ENCODE data around the gene UNC119B. TPM values are rescaled to one million over a fixed set of nuclear protein-coding genes. Genes with fewer than 3 reads are reported as not detected.
A peak's percentile ranks its signal among the peaks of the same experiment; 100 is the strongest.
"Not testable (repeated sequence)": the region's sequence is repeated elsewhere in the genome, so short reads cannot be mapped to it uniquely, and the experiment has no call there.

The UNC119B gene
- total RNA-seq, 1 donor from 2014 or later = 80.0 TPM

DNA sequence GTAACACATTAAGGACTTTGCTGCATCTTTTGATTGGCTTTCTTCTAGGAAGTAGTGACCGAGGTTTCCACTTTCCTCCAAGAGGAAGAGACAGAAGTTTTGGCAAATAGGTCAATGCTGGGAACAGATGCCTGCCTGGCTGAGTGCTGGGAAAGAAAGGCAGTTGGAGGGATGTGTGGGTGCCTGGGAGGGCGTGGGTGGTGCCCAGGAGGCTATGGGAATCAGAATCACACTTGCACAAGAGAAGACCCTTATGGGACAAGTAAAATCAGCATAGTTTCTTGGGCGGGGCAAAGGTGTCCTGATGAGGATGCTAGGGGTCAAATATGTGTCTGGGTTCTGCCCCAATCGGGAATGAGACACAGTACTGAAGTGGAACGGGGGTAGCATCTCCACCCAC is 14.5 kb downstream of the UNC119B start:
- DNase-seq (ENCODE audit: low read depth, low spot score) = no peak
- Mint-ChIP-seq H3K27me3 (ENCODE audit: low read depth) (no peaks in the 10 kb centered on the region), H3K9me3 (no peaks in the 10 kb centered on the region), H3K27ac (ENCODE audit: unreplicated experiment) (peak overlapping the region; percentile 9), H3K4me1 (peaks cover 18% of the 10 kb centered on the region), H3K36me3 (ENCODE audit: low read depth) (peaks cover 4% of the 10 kb centered on the region), H3K4me3 (peak overlapping the region; percentile 84)
- TF ChIP-seq, protein P1, sequence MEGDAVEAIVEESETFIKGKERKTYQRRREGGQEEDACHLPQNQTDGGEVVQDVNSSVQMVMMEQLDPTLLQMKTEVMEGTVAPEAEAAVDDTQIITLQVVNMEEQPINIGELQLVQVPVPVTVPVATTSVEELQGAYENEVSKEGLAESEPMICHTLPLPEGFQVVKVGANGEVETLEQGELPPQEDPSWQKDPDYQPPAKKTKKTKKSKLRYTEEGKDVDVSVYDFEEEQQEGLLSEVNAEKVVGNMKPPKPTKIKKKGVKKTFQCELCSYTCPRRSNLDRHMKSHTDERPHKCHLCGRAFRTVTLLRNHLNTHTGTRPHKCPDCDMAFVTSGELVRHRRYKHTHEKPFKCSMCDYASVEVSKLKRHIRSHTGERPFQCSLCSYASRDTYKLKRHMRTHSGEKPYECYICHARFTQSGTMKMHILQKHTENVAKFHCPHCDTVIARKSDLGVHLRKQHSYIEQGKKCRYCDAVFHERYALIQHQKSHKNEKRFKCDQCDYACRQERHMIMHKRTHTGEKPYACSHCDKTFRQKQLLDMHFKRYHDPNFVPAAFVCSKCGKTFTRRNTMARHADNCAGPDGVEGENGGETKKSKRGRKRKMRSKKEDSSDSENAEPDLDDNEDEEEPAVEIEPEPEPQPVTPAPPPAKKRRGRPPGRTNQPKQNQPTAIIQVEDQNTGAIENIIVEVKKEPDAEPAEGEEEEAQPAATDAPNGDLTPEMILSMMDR (conservative IDR thresholded peaks at IDR 0.05) = no peak

DNA sequence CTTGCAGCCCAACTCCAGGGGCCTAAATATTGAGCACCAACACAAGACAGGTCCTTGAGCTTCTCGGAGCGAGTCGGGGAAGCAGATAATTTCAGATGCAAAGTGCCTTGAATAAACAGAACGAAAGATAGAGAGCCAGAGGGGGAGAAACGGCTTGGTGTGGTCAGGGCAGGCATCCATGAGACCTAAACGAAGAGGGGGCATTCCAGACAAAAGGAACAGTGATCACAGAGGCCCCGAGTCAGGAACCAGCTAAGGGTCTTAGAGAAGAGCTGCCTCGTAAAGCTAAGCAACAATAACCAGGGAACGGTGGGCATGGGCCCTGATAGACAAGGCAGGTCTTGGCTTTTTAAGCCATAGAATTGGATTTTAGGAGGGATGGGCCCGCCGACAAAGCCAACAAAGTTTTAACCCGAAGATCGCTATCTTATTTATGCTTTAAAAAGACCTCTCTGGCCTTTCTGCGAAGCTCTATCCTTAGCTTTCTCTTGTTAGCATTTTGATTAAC is 14.9 kb downstream of the UNC119B start:
- no peak for DNase-seq (ENCODE audit: low read depth, low spot score)
- Mint-ChIP-seq H3K27me3 (ENCODE audit: low read depth) (no peaks in the 10 kb centered on the region), H3K9me3 (no peaks in the 10 kb centered on the region), H3K4me3 (peak overlapping the region; percentile 84), H3K4me1 (peaks cover 18% of the 10 kb centered on the region), H3K36me3 (ENCODE audit: low read depth) (peaks cover 4% of the 10 kb centered on the region), H3K27ac (ENCODE audit: unreplicated experiment) (peak overlapping the region; percentile 9)
- TF ChIP-seq, protein P1 (conservative IDR thresholded peaks at IDR 0.05) = no peak

DNA sequence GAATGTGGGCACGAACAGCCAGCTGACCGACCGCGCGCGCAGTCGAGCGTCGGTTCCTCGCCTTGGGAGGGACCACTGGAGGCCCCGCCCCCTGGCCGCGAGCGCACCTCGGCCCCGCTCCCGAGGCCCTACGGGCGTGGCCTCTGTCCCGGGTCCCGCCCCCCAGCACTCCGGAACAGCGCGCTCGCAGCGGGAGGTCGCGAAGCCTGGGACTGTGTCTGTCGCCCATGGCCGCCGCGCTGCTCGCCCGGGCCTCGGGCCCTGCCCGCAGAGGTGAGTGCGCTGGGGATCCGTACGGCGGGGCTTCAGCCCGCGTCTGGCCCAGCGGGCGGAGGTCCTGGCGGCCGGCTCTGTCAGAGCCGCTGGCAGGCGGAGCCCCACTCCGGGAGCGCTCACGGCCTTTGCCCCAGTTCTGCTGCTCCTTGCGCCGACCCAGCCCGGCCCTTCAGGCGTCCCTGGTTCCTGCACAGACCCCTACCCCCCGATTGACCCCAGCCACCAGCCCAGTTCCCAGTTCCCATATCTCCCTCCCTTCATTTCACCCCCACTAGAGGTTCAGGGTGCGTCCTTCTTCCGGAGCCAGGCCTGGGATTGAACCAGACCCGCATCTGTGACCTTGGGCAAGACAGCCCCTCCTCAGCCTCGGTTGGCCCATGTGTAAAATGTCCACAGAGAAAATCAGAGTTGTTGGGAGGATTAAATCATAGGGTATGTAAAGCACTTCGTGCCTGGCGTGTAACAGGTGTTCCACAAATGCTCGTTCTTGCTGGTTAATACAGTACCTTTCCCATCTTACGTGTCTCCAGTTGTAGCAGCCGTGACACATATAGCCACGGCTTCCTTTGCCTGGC is 15.6 kb downstream of the UNC119B start, which contains the start of gene ACADS:
Gene ACADS, plus strand, starts transcription at position 168 of the 851 bp plus-strand sequence. Its CDS starts 60 bp downstream, at position 228.
- Mint-ChIP-seq H3K27ac (ENCODE audit: unreplicated experiment) (peak within 1 kb of the TSS; percentile 9), H3K4me3 (peak within 1 kb of the TSS; percentile 85), H3K9me3 (no peaks in the 10 kb centered on the region), H3K27me3 (ENCODE audit: low read depth) (no peaks in the 10 kb centered on the region), H3K4me1 (peaks cover 18% of the 10 kb centered on the region), H3K36me3 (ENCODE audit: low read depth) (peaks cover 8% of the 10 kb centered on the region)
- peak; percentile 84 for DNase-seq (ENCODE audit: low read depth, low spot score)
- TF ChIP-seq, protein P1 (conservative IDR thresholded peaks at IDR 0.05) = peak; percentile 19

DNA sequence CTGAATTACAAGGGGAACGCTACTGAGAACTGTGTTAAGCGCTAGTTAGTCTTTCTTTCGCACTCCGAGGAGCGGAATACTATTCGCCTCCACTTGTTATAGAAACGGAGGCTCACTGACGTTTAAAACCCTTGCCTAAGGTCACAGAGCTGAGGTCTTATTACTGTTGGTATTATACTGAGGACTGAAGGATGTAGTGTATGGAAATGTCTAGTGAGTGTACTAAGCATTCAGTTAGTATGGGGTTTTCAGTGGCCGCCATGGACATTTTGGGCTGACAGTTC is 16.2 kb downstream of the UNC119B start:
- no peaks in the 10 kb centered on the region for H3K9me3 Mint-ChIP-seq
- TF ChIP-seq, protein P1 (conservative IDR thresholded peaks at IDR 0.05) = no peak
- no peaks in the 10 kb centered on the region for H3K27me3 Mint-ChIP-seq (ENCODE audit: low read depth)
- peaks cover 18% of the 10 kb centered on the region for H3K4me1 Mint-ChIP-seq
- no peak for DNase-seq (ENCODE audit: low read depth, low spot score)
- H3K27ac Mint-ChIP-seq (ENCODE audit: unreplicated experiment) = no peak overlapping the region
- peak overlapping the region; percentile 85 for H3K4me3 Mint-ChIP-seq
- peaks cover 8% of the 10 kb centered on the region for H3K36me3 Mint-ChIP-seq (ENCODE audit: low read depth)

DNA sequence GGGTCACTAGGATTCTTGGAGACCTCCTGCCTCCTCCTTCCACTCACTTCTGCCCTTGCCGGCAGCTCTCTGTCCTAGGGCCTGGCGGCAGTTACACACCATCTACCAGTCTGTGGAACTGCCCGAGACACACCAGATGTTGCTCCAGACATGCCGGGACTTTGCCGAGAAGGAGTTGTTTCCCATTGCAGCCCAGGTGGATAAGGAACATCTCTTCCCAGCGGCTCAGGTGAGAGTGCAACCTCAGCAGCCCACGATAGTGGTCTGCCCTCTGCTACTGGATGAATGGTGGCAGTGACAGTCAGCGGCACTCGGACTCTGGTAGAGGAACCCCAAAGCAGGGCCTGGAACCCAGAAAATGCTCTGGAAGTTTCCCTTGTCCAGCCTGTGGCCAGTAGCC is 16.7 kb downstream of the UNC119B start:
- Mint-ChIP-seq H3K4me3 (peak overlapping the region; percentile 85), H3K27ac (ENCODE audit: unreplicated experiment) (no peak overlapping the region), H3K4me1 (peaks cover 18% of the 10 kb centered on the region), H3K36me3 (ENCODE audit: low read depth) (peaks cover 8% of the 10 kb centered on the region), H3K9me3 (no peaks in the 10 kb centered on the region), H3K27me3 (ENCODE audit: low read depth) (no peaks in the 10 kb centered on the region)
- TF ChIP-seq, protein P1 (conservative IDR thresholded peaks at IDR 0.05) = no peak
- DNase-seq (ENCODE audit: low read depth, low spot score) = no peak

DNA sequence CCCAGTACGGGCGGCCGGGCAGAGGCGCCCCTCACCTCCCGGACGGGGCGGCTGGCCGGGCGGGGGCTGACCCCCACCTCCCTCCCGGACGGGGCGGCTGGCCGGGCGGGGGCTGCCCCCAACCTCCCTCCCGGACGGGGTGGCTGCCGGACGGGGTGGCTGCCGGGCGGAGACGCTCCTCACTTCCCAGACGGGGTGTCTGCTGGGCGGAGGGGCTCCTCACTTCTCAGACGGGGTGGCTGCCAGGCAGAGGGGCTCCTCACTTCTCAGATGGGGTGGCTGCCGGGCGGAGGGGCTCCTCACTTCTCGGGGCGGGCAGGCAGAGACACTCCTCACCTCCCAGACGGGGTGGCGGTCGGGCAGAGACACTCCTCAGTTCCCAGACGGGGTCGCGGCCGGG is 21.9 kb downstream of the UNC119B start:
- H3K4me3 Mint-ChIP-seq; H3K4me1 Mint-ChIP-seq; H3K27me3 Mint-ChIP-seq (ENCODE audit: low read depth); H3K9me3 Mint-ChIP-seq; H3K27ac Mint-ChIP-seq (ENCODE audit: unreplicated experiment); DNase-seq (ENCODE audit: low read depth, low spot score): not testable (repeated sequence)
- H3K36me3 Mint-ChIP-seq (ENCODE audit: low read depth) = peaks cover 14% of the 10 kb centered on the region

All from neural crest cell (in vitro differentiated cells).